Measurements from ENCODE around the gene SRP68. TPM values are rescaled to one million over a fixed set of nuclear protein-coding genes. Genes with fewer than 3 reads are reported as not detected.

SRP68 gene
- polyA plus RNA-seq, 1 of the 3 experiments (the other 2 are of a cell fraction): 76.8 TPM

GRCh38 chr17:76053246-76054111 lies 18.8 kb downstream of the SRP68 start:
- Histone ChIP-seq H3K4me1 (ENCODE audit: control insufficient read depth in 1 of 2, insufficient read depth in 2 of 2, low read depth in 1 of 2, low read length in 1 of 2) (no peaks in the 10 kb centered on the region), H3K27me3 (ENCODE audit: insufficient read depth) (no peaks in the 10 kb centered on the region), H3K9ac (no peak overlapping the region), H3K9me3 (no peaks in the 10 kb centered on the region), H2AFZ (ENCODE audit: low read depth) (no peak overlapping the region), H3K4me2 (no peak overlapping the region), H3K9me2 (no peaks in the 10 kb centered on the region), H3K36me3 (replicated peaks in 1 of 2; ENCODE audit: control insufficient read depth in 1 of 2, insufficient read depth in 2 of 2, low read length in 1 of 2) (peaks cover 61 to 78% of the 10 kb centered on the region in 2 experiments), H3F3A (replicated peaks; ENCODE audit: insufficient read depth) (peaks cover 13% of the 10 kb centered on the region), H3K79me2 (ENCODE audit: insufficient read depth) (peaks cover 22% of the 10 kb centered on the region; the same call in 1 of the 2 replicates), H3K27ac (ENCODE audit: low read depth in 2 of 2, low read length in 1 of 2) (no peak overlapping the region), H3K4me3 (ENCODE audit: low read depth in 2 of 2, low read length in 1 of 2) (no peak overlapping the region), H4K20me1 (ENCODE audit: insufficient read depth) (no peaks in the 10 kb centered on the region)
- ChIA-PET POLR2A (no interaction called here), CTCF (interaction anchor here (0.6 to 2.1 kb wide), 4 partner anchors 19 to 148 kb away, joined by 3 to 8 read pairs (median 3); no protein-coding TSS in a partner anchor)
- 94% methylated on average over 17 of the region's 17 CpGs for WGBS (ENCODE audit: low lambda C conversion rate)
- no peak for DNase-seq
- TF ChIP-seq FOXM1 (IDR thresholded peaks at IDR 0.05; ENCODE audit: low read depth) (no peak), PBX3 (IDR thresholded peaks at IDR 0.05) (no peak), REST (IDR thresholded peaks at IDR 0.05; ENCODE audit: low read depth, low read length) (no peak), RAD21 (IDR thresholded peaks at IDR 0.05; ENCODE audit: low read length) (no peak), RFX5 (IDR thresholded peaks at IDR 0.05; ENCODE audit: low read length) (no peak), NRF1 (IDR thresholded peaks at IDR 0.05; ENCODE audit: low read depth, low read length) (no peak), JUND (IDR thresholded peaks at IDR 0.05) (no peak), IRF3 (IDR thresholded peaks at IDR 0.05; ENCODE audit: low read depth, low read length) (no peak), RCOR1 (IDR thresholded peaks at IDR 0.05; ENCODE audit: low read length) (no peak), FOSL2 (IDR thresholded peaks at IDR 0.05; ENCODE audit: borderline replicate concordance, low read depth) (no peak), YY1 (IDR thresholded peaks at IDR 0.05; ENCODE audit: low read depth) (no peak), MAX (IDR thresholded peaks at IDR 0.05; ENCODE audit: low read depth) (no peak), USF2 (IDR thresholded peaks at IDR 0.05; ENCODE audit: borderline replicate concordance, low read depth, low read length) (no peak), GATA2 (CRISPR knock-in tag; IDR thresholded peaks at IDR 0.05) (no peak)
